ENCODE results near the gene TUBGCP5. TPM values are rescaled to one million over a fixed set of nuclear protein-coding genes. Genes with fewer than 3 reads are reported as not detected.

The TUBGCP5 gene
- total RNA-seq (2022; extraction: Qiagen RNA extraction) = 20.4 to 33.9 TPM (median 24.4 TPM) in 5 replicates

GRCh38 chr15:23039143-23039916 is at the start of gene TUBGCP5:
TSS of gene TUBGCP5 (minus strand) at chr15:23039569. CDS start at chr15:23039543, 26 bp downstream.

DNA sequence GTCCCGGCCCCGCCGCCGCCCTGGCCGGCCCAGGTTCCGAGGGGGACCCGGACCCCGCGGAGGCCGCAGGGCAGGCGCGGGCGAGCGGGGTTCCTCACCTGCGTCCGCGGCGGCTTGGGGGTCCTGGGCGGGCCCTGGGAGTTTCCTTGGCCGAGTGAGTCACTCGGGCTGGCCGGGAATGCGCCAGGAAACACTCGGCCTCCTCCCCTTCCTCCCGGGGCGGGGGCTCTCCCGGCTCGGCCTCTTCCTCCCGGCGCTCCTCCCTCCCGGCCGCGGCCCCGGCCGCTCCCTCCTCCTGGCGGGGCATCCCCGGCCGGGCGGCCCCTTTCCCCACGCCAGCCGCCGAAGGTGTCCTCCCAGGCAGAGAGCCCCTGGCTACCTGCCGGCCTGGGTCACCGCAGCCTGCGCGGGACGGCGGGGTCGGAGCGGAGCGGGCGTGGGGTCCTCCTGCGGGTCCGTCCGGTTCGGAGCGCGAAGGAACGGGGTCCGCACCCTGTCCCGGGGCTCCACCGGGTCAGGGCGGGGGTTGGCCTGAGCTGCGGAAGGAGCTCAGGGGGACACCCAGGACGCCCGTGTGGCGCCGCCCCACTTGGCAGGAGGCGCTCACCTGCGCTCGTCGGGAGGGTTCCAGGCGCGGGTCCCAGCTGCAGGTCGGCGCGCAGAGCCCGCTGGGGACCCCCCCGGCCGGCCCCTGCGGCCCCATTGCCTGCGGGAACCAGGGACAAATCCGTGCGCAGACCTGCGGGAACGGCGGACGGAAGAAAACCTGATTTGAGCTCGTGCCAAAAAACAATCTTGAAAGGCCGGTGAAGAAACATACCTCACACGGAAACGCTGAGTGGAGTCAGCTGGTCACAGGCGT is 58.9 kb downstream of the TUBGCP5 start, which contains the start of gene CYFIP1:
Gene CYFIP1 (minus strand): TSS at position 180 of the 862 bp plus-strand sequence. CDS start 33,083 bp downstream, outside the sequence.

Other genes starting within 250 kb of the TUBGCP5 start
- gene NIPA2, start 200.9 kb downstream of the TUBGCP5 start, total RNA-seq (2022; extraction: Qiagen RNA extraction) = 103 to 111 TPM (median 106 TPM) in 5 replicates
- gene CYFIP1, start 59.2 kb downstream of the TUBGCP5 start, total RNA-seq (2022; extraction: Qiagen RNA extraction) = 75.8 to 81.7 TPM (median 81.1 TPM) in 5 replicates
- not detected in 5 replicates for gene GOLGA6L1, start 97.3 kb upstream of the TUBGCP5 start, total RNA-seq (2022; extraction: Qiagen RNA extraction)